NCI-H146 treated with DMSO at 0.1 percent for 48 hours (cell line): ENCODE measurements around the gene RNF223.
"Not testable (repeated sequence)": the region's sequence is repeated elsewhere in the genome, so short reads cannot be mapped to it uniquely, and the experiment has no call there.

Experiments used
- DNase-seq: peaks from one replicate; lab custom pipeline; 2025; ENCODE audit not compliant: unreplicated experiment; lab: John Stamatoyannopoulos, UW

The RNF223 gene

DNA sequence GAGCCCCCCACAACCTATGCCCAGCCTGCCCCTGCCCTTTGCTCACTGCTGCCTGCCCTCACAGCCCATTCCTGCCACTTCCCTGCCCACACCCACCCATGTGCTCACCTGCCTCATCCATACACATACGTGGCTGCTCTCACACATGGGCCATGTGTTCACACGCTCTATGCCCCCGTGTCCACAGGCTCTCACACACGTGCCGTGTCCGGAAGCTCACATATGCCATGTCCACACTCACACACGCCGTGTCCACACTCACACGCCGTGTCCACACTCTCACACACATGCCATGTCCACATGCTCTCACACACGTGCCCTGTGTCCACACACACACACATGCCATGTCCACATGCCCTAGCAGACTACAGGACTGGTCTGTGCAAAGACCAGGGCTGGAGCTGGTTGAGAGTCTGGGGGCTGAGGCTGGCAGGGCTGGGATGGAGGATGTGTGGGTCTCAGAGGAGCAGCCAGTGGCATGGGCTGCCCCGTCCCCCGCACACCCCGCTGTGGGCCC lies 583 bp upstream of the RNF223 start:
- DNase-seq = no peak

DNA sequence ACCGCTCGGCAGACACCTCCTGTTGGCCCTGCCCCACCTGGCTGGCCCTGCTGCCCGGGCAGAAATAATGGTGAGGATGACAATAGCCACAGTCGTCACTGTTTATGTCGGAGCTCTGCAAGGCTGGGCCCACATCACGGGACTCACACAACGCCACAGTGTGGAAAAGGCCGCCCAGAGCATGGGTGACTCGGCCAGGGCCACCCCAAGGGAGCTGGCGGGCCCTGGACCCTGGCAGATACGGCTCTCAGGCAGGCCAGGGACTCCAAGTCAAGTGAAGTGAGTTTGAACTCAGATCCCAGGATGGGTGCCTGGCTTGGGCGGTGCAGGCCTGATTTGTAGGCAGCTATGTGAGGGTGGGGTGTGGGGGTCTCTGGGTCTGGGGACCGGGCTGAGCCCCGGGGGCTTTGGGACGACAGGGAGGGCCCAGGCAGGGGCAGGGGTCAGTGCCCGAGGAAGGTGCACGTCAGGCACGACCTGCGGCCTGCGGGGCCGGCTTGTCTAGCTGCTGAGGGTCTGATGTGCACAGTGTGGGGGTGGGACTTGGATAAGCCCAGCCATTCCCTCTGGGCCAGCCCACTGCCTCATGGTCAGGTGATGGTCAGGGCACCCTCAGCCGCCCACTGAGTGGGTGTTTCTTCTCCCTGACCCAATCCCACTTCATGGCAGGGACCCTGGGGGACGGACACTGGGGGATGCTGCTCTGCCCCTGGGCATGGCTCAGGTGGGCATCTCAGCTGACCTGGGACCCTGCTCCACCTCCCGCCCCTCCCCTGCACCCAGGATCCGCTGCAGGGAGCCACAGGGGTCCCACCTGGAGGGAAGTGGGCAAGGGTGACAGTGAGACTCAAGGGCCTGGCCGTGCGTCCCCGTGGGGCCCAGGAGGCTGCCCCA lies 1.0 kb downstream of the RNF223 start:
- no peak for DNase-seq

DNA sequence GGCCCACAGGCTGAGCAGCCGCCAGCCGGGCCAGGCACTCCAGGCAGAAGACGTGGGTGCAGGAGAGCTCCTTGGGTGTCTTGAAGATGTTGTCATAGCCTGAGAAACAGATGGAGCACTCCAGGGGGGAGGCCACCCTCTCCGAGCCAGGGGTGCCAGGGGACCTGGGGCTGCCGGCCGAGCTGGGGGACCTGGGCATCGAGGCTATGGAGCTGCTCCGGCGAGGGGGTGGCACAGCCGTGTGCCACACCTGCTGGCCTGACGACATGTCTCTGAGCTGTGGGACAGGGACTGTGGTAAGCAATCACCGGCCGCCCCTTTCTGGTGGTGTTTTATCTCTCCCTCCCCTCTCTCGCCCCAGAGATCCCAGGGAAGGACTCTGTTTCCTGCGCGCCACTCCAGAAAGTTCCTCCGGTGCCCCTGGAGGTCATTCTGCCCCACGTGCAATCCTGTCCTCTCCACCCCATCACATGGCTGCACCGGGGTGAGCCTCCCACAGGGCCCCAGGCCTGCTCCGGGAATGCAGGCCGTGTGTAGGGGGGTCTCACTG lies 1.7 kb downstream of the RNF223 start:
- DNase-seq = no peak

DNA sequence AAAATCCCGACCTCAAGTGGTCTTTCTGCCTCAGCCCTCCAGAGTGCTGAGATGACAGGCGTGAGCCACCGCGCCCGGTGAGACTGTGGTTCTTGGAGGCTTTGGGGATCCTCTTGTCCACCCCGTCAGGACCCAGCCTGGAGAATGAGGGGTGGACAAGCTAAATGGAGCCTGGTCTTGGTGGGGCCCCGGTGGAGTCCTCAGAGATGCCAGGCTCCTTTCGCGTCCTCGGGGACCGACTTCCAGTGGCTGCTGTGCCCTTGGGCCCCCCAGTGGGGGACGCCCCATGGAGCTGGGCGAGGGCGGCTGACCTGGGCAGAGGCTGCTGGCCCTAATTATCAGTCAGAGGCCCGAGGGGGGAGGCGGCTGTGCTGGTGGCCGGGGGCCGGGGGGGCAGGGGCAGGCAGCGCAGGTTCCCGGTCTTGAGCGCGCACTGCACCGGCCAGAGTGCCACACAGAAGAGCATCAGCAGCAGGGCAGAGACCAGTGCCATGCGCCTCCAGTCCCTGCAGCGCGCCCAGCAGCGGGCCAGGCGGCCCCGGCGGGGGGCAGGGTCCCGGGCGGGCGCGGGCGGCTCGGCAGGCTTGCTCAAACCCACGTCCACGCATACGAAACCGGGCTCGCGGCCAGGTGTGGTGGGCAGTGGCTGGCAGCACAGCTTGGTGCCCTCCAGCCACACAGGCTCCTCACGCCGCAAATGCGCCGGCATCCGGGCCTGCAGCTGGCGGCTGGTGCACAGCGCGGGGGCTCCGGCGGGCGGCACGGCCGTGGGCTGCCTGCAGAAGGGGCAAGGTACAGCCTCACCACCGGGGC lies 2.4 kb downstream of the RNF223 start:
- no peak for DNase-seq

DNA sequence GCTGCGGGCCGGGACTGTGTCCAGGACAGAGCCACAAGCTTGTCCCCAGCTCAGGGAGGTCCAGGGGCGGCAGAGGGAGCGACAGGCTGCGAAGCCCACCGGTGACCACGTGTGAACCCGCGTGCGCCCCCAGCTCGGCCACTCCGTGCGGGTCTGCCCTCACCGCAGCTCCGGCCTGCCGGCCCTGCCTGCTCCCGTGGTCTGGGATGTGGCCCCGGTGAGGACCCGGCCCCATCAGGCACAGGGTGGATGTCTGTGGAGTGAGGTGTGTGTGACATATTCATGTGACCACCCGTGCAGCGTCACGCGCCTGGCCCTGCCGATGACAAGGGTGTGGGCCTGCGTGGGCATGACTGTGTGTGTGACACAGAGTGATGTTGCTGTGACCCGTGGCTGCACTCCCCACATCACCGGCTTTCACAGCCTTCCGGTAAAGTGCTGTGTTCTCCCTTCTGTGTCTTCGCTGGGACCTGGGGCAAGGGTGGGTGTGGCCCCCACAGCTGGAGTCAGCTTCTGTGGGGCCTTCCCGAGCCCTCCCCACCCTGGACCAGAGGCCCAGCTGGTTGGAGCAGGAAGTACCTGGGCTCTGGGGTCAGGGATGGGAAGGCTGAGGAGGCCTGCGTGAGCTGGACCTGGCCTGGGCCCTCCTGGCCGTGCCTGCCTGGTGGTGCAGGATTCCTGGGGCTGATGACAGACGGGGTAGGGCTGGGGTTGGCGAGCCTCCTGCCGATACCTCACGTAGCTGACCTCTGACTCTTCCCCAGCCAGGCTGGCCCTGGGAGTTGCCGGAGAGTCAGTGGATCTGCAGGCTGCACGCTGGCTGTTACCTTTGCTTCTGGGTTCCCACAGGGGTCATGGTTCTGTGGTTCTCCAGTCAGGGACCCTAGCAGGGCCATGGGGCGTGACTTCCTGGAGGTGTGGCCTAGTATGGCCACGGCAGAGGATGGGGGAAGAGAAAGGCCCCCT lies 4.1 kb downstream of the RNF223 start:
- no peak for DNase-seq

DNA sequence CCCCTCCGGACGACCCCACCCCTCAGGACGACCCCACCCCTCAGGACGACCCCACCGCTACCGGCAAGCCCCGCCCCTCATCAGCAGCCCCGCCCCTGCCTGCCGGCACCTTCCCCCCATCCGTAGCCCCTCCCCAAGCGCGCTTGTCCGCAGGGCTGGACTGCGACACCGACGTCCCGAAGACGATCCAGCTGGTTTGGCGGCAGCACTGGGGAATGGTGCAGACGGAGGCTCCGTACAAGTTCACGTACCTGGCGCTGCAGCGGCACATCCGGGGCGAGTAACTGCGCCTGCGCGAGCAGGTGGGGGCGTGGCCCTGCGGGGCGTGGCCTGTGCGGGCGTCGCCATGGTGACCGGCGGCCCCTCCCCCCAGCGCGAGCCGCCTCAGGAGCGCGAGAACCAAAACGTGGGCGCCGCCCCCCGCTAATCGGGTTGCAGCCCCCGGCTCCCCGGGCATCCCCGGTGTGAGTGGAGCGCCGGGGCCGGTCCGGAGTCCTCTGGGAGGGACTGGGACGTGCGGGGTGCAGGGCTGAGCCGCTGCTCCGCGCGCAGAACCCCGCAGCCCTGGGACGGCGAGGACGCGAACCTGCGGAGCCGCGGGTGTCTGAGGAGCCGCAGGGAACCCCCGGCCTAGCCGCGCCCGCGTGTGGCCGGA lies 4.9 kb downstream of the RNF223 start:
- DNase-seq = peak; percentile 12

DNA sequence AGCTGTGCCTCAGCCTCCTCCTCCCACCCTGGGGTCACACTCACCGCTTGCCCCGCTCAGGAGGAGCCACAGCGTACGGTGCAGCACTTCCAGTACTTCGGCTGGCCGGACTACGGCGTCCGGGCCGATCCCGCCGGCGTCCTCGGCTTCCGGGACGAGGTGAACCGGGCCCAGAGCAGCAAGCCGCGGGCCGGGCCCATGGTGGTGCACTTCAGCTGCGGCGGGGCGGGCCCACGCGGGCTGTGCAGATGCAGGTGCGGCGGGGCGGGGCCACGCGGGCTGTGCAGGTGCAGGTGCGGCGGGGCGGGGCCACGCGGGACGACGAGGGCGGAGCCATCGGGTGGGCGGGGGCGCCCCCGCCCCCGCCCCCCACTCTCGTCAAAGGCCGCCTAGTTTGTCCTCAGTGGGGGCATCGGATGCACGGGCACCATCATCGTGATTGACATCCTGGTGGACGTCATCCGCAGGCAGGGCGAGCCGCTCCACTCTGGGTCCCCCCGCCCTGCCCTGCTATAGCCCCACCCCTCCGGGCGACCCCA lies 5.5 kb downstream of the RNF223 start:
- peak; percentile 5 for DNase-seq

DNA sequence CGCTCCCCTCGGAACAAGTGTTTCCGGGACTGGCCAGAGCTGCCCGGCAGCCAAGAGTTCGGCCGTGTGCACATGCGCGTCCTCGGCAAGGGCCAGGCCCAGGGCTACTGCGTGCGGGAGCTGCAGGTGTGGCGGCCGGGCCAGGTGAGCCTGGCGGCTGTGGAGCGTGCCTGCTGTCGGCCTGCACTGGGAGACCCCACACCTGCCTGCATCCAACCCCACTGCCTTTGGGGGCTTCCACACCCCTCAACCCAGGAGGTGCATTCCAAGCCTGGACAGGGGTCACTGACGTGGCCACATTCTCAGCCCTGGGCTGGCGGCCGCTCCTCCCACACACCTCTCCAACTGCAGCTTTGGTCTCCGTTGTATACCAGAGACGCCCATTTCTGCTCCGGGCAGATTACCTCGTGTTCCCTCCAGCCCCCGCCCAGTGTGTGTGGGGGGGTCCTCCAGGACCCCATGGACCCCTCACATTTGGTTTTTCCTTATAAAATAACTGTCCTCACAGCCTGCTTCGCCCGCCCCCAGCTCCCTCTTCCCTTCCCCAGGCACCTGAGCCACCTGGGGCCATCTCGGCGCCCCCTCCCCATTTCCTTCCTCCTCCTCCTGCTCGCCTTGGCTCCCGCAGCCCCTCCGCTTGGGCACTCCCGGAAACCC lies 6.1 kb downstream of the RNF223 start:
- DNase-seq = no peak

DNA sequence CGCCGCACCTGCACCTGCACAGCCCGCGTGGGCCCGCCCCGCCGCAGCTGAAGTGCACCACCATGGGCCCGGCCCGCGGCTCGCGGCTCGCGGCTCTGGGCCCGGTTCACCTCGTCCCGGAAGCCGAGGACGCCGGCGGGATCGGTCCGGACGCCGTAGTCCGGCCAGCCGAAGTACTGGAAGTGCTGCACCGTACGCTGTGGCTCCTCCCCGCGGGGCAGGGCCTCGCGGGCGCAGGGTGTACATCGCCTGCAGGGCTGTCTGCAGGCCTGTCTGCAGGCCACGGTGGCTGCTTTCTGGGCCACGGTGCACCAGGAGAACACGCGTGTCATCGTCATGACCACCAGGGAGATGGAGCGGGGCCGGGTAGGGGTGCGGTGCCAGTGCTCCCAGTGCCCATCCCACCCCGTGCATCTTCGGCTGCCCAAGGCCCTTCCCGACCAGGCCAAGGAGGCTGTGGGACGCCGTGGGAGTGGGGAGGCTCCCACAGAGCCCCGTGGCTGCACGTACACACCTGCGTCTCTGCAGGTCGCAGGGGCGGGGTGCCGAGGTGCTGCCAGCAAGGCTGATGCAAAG lies 6.7 kb downstream of the RNF223 start:
- no peak for DNase-seq

DNA sequence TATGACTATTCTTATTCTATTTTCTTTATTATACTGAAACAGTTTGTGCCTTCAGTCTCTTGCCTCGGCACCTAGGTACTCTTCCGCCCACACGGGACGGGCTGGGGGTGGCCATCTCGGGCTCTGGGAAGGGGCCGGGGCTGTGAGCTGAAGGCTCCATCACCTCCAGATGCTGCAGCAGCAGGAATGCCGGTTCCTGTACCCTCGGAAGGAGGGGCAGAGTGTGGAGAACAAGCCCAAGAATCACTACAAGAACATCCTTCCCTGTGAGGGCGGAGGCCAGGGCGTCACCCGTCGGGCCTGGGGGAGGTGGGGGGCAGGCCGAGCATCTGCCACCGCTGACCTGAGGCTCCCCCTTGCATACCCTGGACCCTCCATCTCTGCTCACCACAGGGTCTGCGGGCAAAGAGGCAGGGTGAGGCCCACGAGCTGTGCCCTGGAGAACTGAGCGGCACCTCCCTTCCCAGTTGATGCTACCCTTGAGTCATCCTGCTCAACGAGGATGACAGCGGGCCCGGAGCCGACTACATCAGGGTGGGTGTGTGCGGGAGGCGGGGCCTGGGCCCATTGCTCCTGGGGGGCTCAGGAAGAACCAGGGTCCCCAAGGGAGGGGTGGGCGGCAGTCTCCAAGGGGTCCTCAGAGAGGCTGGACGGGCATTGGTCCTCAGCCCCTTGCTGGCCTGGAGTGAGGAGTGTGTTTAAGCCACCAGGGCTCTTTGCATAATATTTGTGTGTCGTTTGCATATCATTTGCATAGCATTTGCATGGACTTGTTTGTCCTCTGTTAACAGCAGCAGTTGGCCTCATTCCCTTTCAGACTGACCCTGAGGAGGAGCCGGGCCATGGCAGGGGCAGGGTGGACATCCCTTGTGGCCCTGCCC lies 7.5 kb downstream of the RNF223 start:
- DNase-seq = no peak

DNA sequence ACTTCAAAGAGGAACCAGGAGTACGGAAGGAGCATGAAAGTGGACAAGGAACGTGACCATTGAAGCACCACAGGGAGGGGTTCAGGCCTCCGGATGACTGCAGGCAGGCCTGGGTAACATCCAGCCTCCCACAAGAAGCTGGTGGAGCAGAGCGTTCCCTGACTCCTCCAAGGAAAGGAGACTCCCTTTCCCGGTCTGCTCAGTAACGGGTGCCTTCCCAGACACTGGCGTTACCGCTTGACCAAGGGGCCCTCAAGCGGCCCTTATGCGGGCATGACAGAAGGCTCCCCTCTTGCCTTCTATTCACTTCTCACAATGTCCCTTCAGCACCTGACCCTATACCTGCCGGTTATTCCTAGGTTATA lies 8.2 kb downstream of the RNF223 start:
- DNase-seq = not testable (repeated sequence)

DNA sequence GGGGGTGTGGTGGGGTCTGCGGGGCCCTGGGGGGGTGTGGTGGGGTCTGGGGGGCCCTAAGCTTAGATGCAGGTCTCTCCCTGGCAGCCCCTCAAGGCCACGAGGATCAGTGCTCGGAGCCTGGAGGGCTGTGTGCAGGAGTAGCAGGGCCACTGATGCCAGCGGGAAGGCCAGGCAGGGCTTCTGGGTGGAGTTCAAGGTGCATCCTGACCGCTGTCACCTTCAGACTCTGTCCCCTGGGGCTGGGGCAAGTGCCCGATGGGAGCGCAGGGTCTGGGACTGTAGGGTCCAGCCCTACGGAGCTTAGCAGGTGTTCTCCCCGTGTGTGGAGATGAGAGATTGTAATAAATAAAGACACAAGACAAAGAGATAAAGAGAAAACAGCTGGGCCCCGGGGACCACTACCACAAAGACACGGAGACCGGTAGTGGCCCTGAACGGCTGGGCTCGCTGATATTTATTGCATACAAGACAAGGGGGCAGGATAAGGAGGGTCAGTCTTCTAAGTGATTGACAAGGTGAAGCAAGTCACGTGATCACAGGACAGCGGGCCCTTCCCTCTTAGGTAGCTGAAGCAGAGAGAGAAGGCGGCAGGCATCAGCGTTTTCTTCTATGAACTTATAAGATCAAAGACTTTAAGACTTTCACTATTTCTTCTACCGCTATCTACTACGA lies 8.7 kb downstream of the RNF223 start:
- DNase-seq = no peak

DNA sequence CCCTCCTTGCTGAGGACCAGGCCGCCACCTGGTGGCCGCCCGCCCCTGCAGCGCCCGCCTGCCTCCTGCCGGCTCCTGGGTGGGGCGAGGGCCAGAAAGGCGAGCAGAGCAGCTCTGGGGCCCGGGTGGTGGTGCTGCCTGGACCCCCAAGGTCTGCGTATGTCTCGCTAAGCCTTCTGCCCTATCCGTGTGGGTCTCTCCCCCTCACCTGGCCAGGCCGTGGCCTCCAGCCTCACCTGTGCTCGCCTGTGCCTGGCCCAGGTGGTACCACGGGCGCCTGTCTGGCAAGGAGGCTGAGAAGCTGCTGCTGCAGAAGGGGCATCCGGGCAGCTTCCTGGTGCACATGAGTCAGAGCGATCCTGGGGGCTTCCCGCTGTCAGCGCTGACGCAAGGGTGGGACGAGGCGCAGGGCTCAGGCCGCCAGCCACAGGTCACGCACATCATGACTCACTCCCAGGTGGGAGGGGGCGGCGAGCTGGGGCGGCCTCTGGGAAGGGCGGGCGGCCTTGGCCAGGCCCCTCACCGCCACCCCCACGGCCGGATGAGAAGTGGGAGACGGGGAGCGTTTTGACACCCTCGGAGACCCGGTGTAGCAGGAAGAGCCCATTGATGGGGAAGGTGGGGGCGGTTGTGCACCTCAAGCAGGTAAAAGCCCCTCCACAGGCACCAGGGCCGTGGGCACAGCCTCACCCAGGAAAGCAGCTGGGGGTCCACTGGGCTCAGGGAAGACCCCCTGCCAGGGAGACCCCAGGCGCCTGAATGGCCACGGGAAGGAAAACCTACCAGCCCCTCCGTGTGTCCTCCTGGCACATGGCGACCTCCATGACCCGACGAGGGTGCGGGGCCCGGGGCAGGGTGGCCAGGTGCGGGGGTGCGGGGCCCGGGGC lies 9.9 kb downstream of the RNF223 start:
- DNase-seq = no peak

DNA sequence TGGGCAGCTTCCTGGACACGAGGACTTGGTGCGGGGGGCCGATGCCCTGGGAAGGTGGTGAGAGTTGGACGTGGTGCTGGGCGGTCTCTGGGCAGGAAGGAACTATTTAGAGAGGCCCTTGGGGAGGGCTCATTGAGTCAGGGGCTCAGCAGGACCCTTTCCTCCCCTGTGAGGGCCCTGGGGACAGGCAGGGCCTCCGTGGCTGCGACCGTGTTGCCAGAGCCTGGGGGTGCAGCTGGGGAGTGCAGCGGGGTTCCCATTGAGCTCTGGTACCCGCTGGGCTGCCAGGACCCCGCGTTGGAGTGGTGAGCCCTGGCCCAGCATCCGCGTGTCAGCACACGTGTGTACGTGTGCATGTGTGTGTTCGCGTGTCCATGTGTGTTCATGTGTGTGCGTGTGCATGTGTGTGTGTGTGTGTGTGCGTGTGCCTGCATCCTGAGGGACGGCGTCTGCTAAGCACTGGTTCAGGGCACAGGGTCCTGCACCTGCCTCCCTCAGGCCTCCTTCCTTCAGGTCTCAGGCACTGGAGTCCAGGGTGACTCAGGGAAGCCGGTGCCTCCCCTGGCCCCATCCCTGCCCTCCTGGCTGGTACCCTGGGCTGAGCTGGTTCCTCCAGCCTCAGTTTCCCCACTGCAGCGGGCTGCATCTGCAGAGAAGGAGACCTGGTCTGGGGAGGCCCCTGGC lies 10.7 kb downstream of the RNF223 start:
- DNase-seq = no peak

DNA sequence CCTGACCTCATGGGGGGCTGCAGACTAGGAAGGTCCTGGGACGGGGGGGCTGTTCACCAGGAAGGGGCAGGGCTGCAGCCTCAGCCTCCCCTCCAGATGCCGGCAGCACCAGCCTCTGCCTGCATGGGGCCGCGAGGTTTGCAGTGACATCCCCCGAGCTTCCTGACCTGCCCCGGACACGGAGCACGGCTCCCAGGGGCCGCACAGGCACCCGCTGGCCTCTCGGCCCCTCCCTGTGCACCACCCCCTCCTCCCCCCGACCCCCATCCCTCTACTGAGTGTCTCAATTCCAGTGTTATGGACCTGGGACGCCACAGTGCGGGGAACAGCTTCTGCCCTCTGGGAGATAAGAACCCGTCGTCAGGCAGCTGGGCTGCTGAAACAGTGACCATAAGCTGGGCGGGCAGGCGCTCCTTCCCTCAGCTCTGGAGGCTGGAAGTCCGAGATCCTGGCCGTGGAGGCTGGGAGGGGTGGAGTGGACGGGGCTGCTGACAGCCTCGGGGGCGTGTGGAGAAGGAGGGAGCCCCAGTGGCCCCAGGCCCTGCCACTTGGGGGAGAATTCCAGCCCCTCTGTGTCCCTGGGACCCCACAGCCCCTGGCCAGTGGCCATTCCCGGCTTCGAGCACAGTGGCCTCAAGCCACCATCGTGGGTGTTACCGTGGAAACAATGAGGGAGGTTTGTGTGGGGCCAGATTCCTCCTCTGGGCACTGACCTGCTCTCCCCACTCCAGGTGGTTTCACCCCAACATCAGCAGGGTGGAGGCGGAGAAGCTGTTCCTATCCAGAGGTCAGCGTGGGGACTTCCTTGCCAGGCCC lies 11.6 kb downstream of the RNF223 start:
- no peak for DNase-seq
